CD4-positive, alpha-beta T cell treated with Interleukin-21 for 1 hour (primary cell): ENCODE data around the gene SLC6A6.

Experiments used
- DNase-seq: peaks from one replicate; pipeline ENCODE4 v3.0.0-alpha.2; 2020

The SLC6A6 gene

DNA sequence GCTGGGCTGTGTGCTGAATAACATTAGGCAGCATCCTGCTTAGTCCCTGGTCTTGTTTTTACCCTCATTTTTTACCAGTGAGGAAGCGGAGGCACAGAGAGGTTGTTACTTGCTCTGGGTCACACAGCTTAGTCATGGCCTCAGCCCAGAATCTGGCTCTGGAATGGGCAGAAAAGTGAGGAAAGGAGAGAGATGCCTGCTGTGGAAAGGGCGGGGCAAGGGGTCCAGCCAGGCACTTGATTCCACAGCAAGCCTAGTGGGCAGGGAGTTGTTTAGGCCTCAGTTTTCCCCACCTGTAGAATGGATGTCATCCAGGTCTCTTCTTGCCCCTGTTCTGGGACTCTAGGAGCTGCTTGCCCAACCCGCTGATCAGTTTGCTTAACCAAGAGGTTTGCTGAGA, 35.9 kb downstream of the SLC6A6 start:
- no peak for DNase-seq

DNA sequence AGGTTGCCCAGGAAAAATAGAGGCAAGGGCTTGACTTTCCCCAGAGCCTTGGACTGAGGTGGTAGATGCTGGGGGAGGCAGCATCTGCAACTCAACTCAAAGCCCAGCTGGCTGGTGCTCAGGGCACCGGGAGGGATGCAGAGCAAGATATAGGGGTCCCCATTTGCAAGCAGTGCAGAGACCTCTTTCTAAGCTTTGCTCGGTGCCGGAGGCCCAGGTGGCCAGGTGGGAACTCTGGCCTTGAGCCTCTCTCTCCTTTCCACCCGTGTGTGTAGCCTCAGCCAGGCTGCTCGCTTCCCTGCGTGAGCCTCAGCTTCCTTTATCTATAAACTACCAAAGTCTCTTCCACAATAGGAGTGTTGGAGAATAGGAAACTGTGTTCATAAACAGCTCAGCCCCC, 36.5 kb downstream of the SLC6A6 start:
- DNase-seq: no peak

DNA sequence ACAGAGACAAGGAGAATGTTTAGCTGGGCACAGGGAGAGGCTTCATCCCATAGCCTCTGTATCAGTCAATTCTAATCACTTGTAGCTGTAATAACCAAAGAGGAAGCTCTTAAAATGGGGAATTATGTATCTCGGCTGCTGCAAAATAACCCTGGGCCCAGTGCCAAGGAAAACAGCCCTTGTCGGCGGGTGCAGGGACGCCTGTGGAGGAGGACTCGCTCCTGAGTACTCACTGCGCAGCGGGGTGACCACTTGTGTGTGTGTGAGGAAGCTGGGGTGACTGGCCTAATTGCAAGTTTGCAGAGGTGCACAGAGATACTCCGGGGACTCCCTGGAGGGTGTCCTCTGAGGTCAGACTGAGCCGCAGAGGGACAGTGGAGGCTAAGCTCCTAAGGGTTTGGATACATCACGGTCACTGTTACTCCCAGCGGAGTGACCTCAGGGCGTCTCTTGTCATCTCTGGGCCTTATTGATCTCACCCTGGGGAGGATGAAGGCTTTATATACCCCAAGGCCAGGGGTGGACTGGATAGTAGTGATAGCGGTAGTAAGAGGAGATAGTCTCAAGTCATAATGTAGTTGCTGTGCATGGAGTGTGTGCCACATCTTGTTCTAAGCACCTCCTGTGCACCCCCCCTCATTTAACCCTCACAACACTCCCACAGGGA, 37.2 kb downstream of the SLC6A6 start:
- DNase-seq: no peak

DNA sequence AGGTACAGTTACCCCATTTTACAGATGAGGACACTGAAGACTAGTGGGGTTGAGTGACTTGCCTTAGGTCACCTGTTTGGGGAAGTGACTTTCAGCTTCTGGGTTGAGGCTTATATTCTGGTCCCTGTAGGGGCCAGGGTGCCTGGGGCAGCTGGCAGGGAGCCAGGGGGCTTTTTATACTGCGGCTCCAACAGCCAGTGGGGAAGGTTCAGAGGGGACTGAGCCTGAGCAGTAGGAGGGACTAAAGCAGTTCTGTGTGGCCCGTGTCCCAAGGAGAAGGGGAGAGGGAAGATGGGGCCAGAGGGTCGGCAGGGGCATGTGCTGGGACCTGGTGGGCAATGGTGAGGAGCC, 37.7 kb downstream of the SLC6A6 start:
- DNase-seq: no peak

DNA sequence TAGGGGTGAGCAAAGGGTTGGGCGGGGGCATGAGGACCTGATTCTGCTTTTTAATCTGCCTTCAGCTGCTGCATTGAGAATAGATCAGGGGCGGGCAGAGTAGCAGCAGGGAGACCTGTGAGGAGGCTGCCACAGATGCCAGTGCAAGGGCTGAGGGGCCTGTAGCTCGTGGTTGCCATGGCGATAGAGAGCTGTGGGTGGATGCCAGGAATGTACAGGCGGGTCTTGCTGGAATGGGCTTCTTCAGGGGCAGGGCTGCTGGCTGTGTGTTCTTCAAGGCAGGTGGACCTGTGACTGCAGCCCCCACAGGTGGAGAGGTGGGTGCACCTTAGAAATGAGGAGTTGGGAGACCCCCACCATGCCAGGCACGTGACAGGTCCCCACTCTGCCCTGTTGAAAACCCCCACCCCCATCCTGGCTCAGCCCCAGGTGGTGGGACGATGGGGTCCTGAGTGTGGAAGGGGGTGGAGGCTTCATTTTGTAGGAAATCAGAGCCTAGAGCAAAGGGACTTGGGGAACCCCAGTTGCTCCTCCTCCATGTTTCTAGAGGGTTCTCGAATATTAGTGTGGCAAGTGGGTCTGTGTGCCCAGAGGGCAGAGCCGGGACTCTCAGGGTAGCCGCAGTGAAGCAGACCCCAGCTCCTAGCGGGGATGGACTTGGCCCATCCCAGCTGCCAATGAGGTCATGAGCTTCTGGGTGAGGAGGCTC, 38.3 kb downstream of the SLC6A6 start:
- DNase-seq: no peak

DNA sequence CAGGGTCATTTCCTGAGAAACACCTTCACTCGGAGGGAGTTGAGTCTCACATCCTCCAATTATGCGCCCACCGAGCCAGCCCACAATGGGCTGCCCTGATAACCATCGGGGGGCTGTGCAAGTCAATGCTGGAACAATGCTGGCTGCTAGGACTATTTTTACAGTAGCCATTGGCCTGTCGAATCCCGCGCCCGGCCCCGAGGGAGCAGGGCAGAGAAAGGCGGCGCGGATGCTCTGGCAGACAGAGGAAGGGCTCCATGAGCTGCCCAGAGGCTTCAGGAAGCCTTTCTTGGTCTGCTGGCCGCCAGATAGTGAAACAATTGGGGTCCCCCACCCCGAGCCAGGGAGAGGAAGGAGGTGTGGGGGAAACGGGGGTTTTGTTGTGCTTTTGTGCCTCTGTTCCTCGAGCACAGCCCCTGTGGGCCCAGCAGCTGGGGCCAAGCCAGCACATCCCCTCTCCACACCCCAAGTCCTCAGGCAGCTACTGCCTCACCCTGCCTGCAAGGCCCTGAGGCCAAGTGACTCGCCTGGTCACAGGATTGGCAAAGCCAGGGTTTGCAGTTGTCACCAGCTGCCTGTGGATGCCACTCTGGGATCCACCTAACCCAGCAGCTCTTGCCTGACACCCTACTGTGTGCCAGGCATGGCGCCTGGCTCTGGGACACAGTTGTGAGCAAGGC, 39.0 kb downstream of the SLC6A6 start:
- DNase-seq: no peak

DNA sequence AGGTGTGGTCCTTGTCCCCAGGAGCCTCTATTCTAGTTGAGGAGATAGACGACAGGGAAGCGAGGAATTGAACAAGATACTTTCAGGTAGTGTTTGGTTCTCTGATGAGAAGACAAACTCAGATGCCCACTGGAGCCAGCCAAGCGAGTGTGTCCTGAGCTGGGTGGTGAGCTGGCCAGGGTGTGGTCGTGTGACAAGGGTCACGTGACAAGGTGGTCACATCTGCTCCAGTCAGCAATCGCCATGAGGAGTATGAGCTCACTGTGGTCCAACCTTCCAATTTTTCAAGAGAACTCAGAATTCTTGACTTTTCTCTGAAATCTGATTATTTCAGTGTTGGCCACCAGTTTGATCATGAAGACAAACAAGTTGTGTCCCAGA, 39.5 kb downstream of the SLC6A6 start:
- no peak for DNase-seq

DNA sequence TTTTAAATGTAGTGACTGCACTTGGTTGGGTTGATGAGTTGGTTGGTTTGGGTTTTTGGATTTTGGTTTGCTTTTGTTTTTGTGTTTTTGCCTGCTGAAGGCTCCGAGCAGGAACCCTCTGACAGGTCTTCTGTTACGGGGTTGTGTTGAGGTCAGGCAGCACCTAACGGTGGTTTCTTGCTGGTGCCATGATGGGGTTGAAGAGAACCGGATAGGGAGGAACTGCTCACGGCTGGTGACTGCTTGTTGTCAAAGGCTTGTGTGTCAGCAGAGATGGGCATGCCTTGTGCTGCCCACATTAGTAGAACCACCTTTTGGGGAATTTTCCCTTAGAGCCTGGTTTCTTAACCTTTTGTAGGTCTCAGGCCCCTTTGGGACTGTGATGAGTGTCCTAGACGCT, 42.0 kb downstream of the SLC6A6 start:
- no peak for DNase-seq

DNA sequence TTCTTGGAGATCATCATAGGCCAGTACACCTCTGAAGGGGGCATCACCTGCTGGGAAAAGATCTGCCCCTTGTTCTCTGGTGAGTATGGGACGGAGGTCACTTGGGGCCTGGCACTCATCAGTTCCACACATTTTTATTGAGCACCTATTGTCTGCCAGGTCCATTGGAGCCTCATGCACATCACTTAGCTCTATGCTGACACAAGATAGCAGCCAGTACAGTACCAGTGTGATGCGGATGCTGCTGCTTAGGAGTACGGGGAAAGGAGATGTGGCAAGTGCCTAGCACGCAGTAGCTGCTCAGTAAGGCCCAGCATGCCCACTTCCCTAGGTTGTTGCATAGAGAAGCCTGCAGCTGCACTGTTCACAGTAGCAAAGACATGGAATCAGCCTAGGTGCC, 43.4 kb downstream of the SLC6A6 start:
- no peak for DNase-seq

DNA sequence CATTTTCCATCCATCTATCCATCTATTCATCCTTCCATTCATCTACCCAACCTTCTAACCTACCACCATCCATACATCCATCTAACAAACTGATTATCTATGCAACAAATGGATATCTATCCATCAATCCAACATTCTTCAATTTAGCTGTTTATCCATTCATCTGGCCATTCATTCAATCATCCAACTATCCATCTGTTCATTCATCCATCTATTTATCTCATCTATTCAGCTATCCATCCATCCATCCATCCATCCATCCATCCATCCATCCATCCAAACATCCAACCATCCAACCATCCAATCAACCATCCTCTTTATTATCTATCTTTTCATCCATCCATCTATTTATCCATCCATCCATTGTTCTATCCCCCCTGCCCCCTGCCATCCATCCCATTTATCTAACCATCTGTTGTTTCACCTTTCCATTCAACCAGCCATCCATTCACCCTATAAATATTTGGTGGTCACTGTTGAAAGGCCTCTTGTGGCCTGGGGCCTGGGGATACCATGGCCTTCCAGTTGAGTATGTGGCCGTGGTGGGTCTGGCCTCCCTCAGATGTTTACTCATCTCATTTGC, 44.7 kb downstream of the SLC6A6 start:
- no peak for DNase-seq

DNA sequence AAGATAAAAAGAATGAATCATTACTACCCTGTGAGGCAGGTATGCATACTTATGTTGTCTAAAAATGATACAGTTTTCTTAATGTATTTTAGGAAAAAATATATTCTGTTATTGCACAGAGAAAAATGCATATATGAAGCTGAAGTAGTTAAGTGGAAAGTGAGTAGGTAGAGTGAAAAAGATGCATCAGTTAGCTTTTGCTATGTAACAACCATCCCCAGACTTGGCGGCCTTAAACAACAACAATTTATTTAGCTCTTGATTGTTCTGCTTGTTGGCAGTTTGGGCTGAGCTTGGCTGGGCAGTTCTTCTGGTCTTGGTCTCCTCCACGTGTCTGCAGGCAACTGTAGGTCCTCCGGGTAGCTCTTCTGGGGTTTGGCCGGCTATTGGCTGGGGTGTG, 45.7 kb downstream of the SLC6A6 start:
- no peak for DNase-seq

DNA sequence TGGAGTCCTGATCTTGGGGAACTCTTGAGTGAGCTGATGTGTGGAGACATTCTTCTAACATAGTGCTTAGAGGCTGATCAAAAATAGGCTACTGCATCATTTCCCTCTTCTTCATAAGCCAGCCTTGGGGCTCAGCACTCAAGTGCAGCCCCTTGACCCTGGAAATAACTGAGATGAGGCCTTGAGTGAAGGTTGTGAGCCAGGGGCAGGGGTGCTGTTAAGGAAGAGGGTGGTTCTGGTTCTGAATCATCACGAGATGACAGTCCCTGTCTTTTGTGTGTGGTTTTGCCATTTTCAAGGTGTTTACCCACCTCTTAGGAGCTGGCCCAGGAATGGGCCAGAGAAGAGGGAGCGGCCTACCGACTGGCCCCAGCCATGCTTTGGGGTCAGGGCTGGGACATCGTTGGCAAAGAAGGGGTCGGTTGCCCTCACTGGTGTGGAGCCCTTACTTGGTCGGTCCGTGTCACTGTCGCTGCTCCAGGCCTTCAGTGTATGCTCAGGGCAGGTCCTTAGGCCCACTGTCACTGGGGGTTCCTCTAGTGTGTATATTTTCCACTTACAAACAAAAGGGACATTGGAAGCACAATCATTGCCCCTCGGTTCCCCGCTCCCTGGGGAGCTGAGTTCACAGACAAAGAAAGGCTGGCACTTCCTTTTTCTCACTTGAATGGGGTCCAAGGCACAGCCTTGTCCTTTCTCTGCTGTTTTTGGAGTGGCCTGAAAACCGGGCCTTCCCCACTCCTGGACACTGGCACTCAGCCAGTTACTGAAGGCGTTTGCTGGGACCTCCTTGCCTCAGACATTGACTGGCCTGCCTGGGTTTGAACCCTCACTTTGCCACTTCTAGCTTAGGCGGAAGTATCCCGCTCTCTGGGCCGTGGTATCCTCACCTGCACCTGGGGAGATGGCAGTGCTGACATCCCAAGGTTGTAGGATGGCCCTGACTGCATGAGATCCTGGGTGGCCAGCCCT, 46.6 kb downstream of the SLC6A6 start:
- DNase-seq: no peak

DNA sequence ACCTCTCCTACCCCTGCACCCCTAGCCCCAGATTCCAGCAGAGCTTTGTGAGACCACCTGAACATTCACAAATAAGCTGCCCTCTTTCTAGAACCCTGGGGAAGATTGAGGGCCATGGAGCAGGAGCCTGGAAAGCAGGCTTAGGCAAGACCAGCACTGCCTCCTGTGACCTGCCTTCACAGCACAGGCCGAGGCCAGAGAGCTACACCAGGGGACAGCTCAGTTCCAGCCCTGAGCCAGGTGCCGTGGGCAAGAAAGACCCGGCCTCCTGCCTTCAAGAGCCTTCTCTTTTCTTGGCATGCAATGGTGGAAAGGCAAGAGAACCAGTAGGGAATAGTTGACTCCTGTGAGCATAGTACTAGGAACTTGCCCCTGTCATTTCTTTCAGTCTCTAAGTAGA, 48.1 kb downstream of the SLC6A6 start:
- no peak for DNase-seq

DNA sequence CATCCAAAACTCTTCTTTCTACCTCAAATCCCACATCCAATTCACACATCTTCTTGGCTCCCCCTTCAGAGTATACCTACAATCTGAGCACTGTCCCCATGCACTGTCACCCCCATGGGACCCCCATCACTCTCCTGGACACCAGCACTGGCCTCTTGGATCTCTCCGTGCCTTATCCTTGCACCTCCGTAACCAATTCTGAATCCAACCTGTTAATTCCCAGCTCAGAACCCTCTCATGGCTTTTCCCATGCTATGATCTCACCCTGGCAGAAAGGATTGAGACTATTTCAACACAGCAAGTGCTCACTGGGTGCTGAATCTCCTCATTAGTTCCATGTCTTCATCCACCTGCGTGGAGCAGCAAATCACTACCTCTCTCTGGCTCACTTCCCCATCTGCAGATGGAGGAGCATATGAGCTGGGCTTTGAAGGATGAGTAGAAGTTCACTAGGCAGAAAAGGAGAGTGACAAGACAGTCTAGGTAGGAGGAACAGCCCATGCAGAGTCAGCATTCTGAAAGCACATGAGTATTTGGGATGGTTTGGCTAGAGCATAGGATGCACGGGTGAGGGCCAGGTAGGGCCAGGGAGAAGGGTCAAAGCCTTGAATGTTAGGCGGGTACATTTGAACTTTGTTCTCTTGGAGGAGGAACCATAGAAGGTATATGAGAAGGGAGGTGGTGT, 48.7 kb downstream of the SLC6A6 start:
- no peak for DNase-seq

DNA sequence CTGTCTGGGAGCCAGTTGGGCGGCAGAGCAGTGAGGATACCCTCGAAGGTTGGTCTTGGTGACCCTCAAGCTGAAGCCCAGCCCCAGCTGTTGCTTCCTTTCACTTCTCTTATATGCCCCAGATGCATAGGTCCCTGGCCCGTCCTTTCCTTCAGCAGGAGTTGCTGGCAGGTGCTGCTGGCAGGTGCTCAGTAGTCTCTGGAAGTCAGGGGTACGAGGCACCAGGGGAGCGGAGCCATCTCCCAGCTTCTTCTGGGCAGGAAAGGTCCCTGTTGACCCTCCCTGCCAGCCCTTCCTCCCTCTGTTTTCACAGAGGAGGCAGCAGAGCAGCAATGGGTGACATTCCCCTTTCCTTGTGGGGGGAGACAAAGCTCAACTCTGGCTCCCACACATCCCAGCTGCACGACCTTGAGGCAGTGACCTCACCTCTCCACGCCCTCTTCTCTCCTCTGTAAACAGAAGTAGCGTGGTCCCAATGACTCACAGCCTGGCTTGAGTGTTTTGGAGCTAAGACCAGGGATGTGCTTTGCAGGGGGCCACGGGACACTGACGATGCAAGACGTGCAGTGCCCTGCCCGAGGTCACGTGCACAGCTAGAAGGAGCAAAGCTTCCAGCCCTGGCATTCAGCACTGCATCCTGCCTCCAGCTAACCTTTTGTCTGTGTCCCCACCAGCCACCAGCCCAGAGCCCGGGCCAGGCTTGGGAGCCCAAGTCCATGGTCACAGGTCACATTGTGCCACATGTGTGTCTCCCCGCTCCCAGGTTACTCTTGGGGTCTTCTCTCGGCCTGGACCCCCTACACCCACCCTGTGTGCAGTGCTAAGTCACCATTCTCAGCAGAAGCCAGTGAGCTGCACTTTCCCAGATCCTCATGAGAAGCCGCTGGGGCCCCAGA, 49.7 kb downstream of the SLC6A6 start:
- DNase-seq: no peak

DNA sequence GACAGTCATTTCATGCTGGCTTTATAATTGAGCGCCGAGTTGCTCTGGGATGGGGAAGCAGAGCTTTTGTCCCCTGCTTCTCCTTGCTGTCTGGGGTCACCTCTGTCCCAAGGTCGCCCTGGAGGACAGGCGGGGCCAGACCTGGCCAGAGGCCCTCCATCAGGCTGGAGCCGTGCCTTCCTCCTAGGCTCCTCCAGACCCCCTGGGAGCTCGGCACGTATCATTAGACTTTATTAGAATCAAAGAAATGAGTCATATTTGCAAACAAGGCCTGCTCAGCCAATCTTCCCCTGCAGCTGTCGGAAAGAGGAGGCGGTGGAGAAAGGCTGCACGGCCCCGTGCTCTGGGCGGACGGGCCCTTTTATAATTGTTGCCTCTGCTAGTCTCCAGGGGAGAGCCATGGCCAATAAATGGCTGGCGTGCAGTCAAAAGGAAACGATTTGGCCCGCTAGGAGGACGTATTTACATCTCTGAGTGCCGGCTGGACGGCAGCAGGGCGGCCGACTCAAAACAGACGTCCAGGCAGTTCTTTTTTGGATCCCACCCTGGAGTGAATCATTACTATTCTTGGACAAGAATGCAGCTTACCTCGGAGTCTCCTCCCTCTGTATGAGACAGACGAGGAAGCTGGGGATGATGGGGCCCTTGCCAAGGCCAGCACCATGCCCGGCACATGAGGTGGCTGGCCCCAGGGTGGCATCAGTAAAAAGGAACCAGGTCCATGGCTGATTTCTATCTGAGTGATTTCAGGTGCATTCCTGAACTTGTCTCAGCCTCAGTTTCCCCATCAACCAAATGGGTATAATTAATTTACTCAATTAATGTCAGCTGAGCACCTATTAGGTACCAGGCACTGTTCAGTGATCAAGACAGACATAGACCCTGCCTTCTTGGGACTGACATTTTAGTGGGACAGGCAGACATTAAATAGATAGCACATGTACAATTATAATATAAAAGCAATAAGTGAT, 50.6 kb downstream of the SLC6A6 start:
- DNase-seq: no peak

DNA sequence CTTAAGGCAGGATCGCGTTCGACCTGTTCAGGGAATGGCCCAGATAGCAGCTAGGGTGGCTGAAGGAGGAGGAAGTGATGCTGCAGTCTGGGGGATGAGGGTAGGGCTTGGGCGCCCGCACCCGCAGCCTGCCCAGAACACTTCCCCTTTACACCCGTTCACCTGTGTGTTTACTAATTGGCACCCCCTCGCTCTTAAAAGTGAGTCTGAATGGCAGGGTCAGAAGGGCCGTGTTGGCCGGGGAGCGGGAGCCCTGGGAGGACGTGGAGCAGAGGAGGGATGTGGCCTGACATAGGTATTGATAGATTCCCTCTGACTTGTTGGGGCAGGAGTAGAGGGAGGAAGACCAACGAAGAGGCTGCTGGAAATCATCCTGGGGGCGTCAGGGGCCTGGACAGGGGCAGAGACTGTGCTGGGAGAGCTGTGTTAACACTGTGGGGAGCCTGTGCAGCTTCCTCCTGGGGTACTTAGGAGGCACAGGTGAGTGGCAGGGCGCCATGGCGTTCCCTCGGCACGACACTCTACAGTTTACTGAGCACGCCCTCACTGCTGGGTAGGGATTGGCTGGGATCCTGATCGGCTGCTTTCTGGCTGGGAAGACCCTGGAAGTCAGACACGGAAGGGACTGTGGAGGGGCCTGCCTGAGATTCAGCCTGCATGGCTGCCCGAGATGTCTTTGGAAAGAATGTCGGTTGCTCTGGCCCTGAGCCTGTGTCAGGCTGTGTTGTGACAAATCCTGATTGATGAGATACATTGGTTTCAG, 51.7 kb downstream of the SLC6A6 start:
- no peak for DNase-seq

DNA sequence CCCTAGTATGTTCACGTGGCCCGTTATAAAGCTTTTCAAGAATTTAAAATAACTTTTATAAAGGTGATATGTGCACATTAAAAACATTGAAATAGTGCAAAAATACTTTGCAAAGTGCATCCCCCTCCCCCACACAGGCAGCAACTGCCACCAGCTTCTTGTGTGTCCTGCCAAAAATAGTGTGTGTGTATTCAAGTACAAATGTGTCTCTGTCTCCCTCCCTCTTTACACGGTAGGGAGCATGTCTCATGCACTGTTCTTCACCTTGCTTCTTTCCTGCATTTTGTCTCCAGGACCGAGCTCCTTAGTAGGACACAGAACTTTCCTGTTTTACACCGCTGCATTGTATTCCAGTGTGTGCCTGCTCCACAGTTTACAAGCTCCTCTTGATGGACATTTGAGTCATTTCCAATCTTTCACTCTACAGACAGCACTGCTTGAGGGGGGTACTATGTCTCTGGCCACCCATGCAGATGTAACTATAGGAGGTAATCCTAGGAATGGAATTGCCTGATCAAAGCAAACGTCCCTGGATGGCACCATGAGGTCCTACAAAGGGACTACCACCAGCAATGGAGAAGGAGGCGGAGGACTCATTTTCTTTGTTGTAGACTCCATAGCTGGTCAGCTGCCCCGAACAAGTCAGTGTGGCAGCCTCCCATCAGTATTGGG, 52.4 kb downstream of the SLC6A6 start:
- DNase-seq: no peak
